GM12801 (cell line): ENCODE data around the gene SH3TC1.

Experiments used
- CTCF ChIP-seq: IDR thresholded peaks from one replicate; pipeline ENCODE4 v1.5.1; 2011; ENCODE audit warnings: control low read depth; ENCODE audit not compliant: insufficient read length; ENCODE audit errors: extremely low read depth

SH3TC1 gene

GRCh38 chr4:8218371-8219031 lies 19.4 kb downstream of the SH3TC1 start:
- no peak for TF ChIP-seq CTCF

- TF ChIP-seq CTCF: no peak
Observed at GRCh38 chr4:8219236-8219635, 20.1 kb downstream of the SH3TC1 start.

GRCh38 chr4:8220661-8221450 lies 21.8 kb downstream of the SH3TC1 start:
- no peak for TF ChIP-seq CTCF

GRCh38 chr4:8221476-8221875 lies 22.4 kb downstream of the SH3TC1 start:
- no peak for TF ChIP-seq CTCF

GRCh38 chr4:8221985-8222384 lies 22.9 kb downstream of the SH3TC1 start:
- no peak for TF ChIP-seq CTCF

GRCh38 chr4:8222609-8223388 lies 23.7 kb downstream of the SH3TC1 start:
- no peak for TF ChIP-seq CTCF

GRCh38 chr4:8224267-8224974 lies 25.3 kb downstream of the SH3TC1 start:
- TF ChIP-seq CTCF: no peak
